ENCODE data around the gene SLC8A1. TPM values are rescaled to one million over a fixed set of nuclear protein-coding genes. Genes with fewer than 3 reads are reported as not detected.

Gene SLC8A1
- total RNA-seq, 2 experiments from 2014 or later, result 0.47 to 0.59 TPM

DNA sequence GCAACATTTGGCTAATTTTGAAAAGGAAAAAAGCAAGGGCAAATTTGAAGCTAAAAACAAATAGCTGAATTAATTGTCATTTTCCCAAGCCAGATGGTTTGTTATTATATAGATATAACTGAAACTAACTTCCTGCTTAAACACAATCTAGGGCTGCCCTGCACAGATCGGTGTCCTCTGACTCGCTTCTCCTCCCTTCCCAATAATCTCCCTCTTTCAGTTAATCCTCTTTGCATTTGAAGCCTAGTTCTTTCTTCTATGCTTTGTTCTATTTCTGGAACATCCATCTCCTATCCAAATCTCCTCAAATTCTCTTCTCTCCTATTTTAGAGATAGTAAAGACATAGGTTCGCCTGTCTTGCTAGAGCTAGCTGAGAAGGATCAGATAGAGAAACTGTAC lies 328.1 kb downstream of the SLC8A1 start:
- Histone ChIP-seq H3K36me3 (ENCODE audit: insufficient read depth, low read length) (no peaks in the 10 kb centered on the region), H3K9me3 (ENCODE audit: control insufficient read depth in 1 of 2, insufficient read depth in 1 of 2, low read length in 2 of 2) (no peaks in the 10 kb centered on the region), H3K27ac (ENCODE audit: low read depth in 1 of 2, low read length in 2 of 2) (no peak overlapping the region), H3K27me3 (ENCODE audit: control insufficient read depth in 1 of 2, insufficient read depth in 2 of 2, low read length in 2 of 2) (no peaks in the 10 kb centered on the region), H3K4me1 (ENCODE audit: insufficient read depth, low read length) (no peaks in the 10 kb centered on the region), H3K4me3 (ENCODE audit: low read length) (no peak overlapping the region)
- no peak for TF ChIP-seq CTCF (IDR thresholded peaks at IDR 0.05)
- H3K4me3 Mint-ChIP-seq, result no peak overlapping the region
- POLR2A ChIA-PET, result no interaction called here
- no peaks in the 10 kb centered on the region for H3K9me3 Mint-ChIP-seq
- H3K4me1 Mint-ChIP-seq (ENCODE audit: low read depth), result no peaks in the 10 kb centered on the region
- no peak for DNase-seq
- no peaks in the 10 kb centered on the region for H3K36me3 Mint-ChIP-seq (ENCODE audit: low read depth)
- no peak for ATAC-seq (ENCODE audit: poor library complexity)
- intact Hi-C loops (cut with DNase I, micrococcal nuclease), result no loop called here
- no peaks in the 10 kb centered on the region for H3K27me3 Mint-ChIP-seq
- no peak overlapping the region for H3K27ac Mint-ChIP-seq
- CTCF ChIA-PET, result no interaction called here

- no peaks in the 10 kb centered on the region for H3K27me3 ChIP-seq (ENCODE audit: control insufficient read depth in 1 of 2, insufficient read depth in 2 of 2, low read length in 2 of 2)
- no peaks in the 10 kb centered on the region for H3K36me3 ChIP-seq (ENCODE audit: insufficient read depth, low read length)
- no peak for TF ChIP-seq CTCF (IDR thresholded peaks at IDR 0.05)
- H3K27me3 Mint-ChIP-seq, result no peaks in the 10 kb centered on the region
- no peak overlapping the region for H3K4me3 ChIP-seq (ENCODE audit: low read length)
- H3K36me3 Mint-ChIP-seq (ENCODE audit: low read depth), result no peaks in the 10 kb centered on the region
- no peak overlapping the region for H3K27ac Mint-ChIP-seq
- H3K9me3 ChIP-seq (ENCODE audit: control insufficient read depth in 1 of 2, insufficient read depth in 1 of 2, low read length in 2 of 2), result no peaks in the 10 kb centered on the region
- H3K4me1 ChIP-seq (ENCODE audit: insufficient read depth, low read length), result no peaks in the 10 kb centered on the region
- H3K9me3 Mint-ChIP-seq, result no peaks in the 10 kb centered on the region
- no peak overlapping the region for H3K4me3 Mint-ChIP-seq
- ChIA-PET CTCF (no interaction called here), POLR2A (no interaction called here)
- ATAC-seq (ENCODE audit: poor library complexity) (no peak), DNase-seq (no peak)
- intact Hi-C loops (cut with DNase I, micrococcal nuclease), result no loop called here
- no peak overlapping the region for H3K27ac ChIP-seq (ENCODE audit: low read depth in 1 of 2, low read length in 2 of 2)
- H3K4me1 Mint-ChIP-seq (ENCODE audit: low read depth), result no peaks in the 10 kb centered on the region
These were observed 328.6 kb downstream of the SLC8A1 start for GRCh38 chr2:40123326-40123725.

DNA sequence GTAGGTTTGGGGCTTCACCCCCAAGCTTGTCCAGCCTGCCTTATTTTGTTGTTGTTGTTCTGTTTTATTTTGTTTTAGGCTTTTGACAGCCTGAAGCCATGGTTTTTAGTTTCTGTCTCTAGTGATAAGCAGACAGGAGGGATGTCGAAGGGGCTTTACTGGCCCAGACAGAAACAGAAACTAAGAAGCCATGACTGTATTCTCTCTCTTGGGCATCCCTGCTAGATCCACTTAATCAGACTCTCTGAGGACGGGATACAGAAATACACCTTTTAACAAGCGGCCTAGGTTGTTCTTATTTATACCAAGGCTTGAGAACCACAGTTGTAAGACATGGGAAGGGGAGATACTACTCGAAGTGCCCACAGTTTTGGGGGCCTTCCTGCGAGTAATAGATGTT lies 330.9 kb downstream of the SLC8A1 start:
- DNase-seq, result no peak
- H3K4me1 ChIP-seq (ENCODE audit: insufficient read depth, low read length), result no peaks in the 10 kb centered on the region
- CTCF ChIA-PET, result no interaction called here
- no peak for TF ChIP-seq CTCF (IDR thresholded peaks at IDR 0.05)
- ATAC-seq (ENCODE audit: poor library complexity), result no peak
- no peaks in the 10 kb centered on the region for H3K36me3 Mint-ChIP-seq (ENCODE audit: low read depth)
- no peaks in the 10 kb centered on the region for H3K9me3 ChIP-seq (ENCODE audit: control insufficient read depth in 1 of 2, insufficient read depth in 1 of 2, low read length in 2 of 2)
- H3K27ac Mint-ChIP-seq, result no peak overlapping the region
- H3K9me3 Mint-ChIP-seq, result no peaks in the 10 kb centered on the region
- H3K36me3 ChIP-seq (ENCODE audit: insufficient read depth, low read length), result no peaks in the 10 kb centered on the region
- POLR2A ChIA-PET, result no interaction called here
- H3K4me1 Mint-ChIP-seq (ENCODE audit: low read depth), result no peaks in the 10 kb centered on the region
- intact Hi-C loops (cut with DNase I, micrococcal nuclease), result no loop called here
- H3K27me3 ChIP-seq (ENCODE audit: control insufficient read depth in 1 of 2, insufficient read depth in 2 of 2, low read length in 2 of 2), result no peaks in the 10 kb centered on the region
- H3K4me3 Mint-ChIP-seq, result no peak overlapping the region
- no peak overlapping the region for H3K4me3 ChIP-seq (ENCODE audit: low read length)
- H3K27me3 Mint-ChIP-seq, result no peaks in the 10 kb centered on the region
- H3K27ac ChIP-seq (ENCODE audit: low read depth in 1 of 2, low read length in 2 of 2), result no peak overlapping the region
